A549 treated with AZD9567 at 1 μM for 4 hours (cell line): Measurements from ENCODE around the gene CARD10. TPM values are rescaled to one million over a fixed set of nuclear protein-coding genes. Genes with fewer than 3 reads are reported as not detected.

Experiments used
- total RNA-seq: library from RNA; stranded (reverse); fragments of 200-300 nt; extraction: Qiagen RNA extraction; gene quantifications from 5 replicates; pipeline ENCODE4 v1.2.3, GENCODE V29; 2022; ENCODE audit not compliant: insufficient read depth

CARD10 gene, protein sequence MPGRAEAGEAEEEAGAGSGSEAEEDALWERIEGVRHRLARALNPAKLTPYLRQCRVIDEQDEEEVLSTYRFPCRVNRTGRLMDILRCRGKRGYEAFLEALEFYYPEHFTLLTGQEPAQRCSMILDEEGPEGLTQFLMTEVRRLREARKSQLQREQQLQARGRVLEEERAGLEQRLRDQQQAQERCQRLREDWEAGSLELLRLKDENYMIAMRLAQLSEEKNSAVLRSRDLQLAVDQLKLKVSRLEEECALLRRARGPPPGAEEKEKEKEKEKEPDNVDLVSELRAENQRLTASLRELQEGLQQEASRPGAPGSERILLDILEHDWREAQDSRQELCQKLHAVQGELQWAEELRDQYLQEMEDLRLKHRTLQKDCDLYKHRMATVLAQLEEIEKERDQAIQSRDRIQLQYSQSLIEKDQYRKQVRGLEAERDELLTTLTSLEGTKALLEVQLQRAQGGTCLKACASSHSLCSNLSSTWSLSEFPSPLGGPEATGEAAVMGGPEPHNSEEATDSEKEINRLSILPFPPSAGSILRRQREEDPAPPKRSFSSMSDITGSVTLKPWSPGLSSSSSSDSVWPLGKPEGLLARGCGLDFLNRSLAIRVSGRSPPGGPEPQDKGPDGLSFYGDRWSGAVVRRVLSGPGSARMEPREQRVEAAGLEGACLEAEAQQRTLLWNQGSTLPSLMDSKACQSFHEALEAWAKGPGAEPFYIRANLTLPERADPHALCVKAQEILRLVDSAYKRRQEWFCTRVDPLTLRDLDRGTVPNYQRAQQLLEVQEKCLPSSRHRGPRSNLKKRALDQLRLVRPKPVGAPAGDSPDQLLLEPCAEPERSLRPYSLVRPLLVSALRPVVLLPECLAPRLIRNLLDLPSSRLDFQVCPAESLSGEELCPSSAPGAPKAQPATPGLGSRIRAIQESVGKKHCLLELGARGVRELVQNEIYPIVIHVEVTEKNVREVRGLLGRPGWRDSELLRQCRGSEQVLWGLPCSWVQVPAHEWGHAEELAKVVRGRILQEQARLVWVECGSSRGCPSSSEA
- total RNA-seq, result 19.4 to 30.5 TPM (median 28.8 TPM) in 5 replicates

DNA sequence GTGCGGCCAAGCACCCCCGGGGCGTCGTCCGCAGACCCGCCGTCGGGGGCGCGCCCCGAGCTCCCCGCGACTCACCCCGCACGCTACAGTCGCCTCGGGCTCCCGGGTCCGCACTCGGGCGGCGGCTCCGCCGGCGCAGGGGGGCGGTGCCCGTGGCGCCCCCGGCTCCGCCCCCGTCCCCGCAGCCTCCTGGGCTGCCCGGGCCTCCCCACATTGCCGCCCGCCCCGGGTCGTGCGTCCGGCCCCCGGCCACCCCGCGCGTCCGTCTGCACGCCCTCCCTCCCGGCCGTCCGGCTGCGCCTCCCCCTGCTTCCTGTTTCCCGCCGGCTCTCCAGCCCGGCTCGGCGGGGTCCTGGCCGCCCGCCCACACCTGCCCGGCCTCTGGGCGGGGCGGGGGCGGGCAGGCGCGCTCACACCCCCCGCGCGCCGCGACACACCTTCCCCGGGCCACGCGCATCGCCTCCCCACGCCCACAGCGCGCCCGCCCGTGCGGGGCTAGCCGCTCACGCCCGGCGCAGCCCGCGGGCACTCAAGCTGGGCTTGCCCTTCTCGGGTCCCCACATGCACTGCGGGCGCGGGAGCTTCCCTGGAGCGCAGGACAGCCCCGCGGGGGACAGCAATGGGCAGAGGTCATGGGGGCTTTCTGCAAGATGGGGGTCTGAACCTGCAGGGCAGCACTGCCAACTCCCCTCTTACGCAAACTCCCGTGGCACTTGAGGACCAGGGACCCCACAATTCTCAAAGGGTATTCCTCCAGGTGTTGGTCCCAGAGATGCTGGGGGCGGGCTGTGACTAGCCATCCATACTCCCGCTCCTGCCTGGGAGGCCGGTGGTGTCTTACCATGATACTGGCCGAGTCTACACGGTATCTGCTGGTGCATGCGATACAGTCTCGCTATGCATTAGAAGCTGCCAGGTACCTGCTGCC lies at the start of gene CARD10:
Gene CARD10 (minus strand): TSS at position 148 of the 928 bp plus-strand sequence. CDS start 215 bp downstream, outside the sequence.

GRCh38 chr22:37559901-37560607 lies 40.8 kb upstream of the CARD10 start, which contains the start of gene CDC42EP1:
TSS of gene CDC42EP1 (plus strand) at chr22:37560480. CDS start at chr22:37566350, 5,870 bp downstream.

DNA sequence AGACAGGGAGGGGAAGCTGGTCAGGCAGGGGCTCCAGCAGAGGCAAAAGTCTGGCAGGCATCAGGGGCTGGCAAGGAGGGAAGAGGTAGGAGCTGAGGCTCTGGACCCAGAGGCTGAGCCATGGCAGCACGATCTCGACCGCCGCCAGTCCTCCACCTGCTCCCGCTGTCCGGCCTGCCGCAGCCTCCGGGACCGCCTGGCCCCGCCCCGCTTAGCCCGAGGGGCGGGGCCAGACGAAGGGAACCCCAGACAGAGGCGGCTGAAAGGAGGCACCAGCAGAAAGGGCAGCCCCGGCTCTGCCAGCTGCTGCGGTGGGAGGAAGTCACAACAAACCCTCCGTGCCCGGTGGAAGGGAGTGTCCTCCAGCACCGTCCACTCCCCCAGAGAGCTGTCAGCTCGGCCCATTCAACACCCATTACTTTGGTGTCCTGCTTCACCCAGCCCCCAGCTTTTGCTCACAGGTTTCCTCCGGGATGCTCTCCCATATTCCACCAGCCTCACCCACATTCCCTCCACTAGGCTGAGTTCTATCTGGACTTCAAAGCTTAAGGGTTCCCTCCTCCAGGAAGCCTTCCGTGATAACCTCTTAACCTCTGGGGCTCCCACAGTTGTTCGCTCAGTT lies 32.9 kb downstream of the CARD10 start, which contains the start of gene MFNG:
Gene MFNG (minus strand): TSS at position 161 of the 622 bp plus-strand sequence. CDS start 207 bp downstream, outside the sequence.

Other genes with a start within 250 kb of the CARD10 start
- 0.24 to 0.38 TPM (median 0.29 TPM) in 4 of 5 replicates, not detected in the other for gene CYTH4, start 236.9 kb downstream of the CARD10 start, total RNA-seq
- gene ELFN2, start 91.9 kb downstream of the CARD10 start, total RNA-seq, result 3.0 to 5.1 TPM (median 4.7 TPM) in 5 replicates
- 0.98 to 5.4 TPM (median 1.2 TPM) in 5 replicates for gene MFNG, start 33.0 kb downstream of the CARD10 start, total RNA-seq
- 23.8 to 31.6 TPM (median 29.4 TPM) in 5 replicates for gene CDC42EP1, start 41.1 kb upstream of the CARD10 start, total RNA-seq
- gene LGALS2, start 60.7 kb upstream of the CARD10 start, total RNA-seq, result 0.16 to 7.6 TPM (median 0.24 TPM) in 3 of 5 replicates, not detected in the others
- 12.4 to 23.6 TPM (median 22.5 TPM) in 5 replicates for gene GGA1, start 89.4 kb upstream of the CARD10 start, total RNA-seq
- 0.99 to 2.4 TPM (median 1.7 TPM) in 4 of 5 replicates, not detected in the other for gene SH3BP1, start 120.3 kb upstream of the CARD10 start, total RNA-seq
- 18.0 to 23.4 TPM (median 19.4 TPM) in 5 replicates for gene PDXP, start 139.3 kb upstream of the CARD10 start, total RNA-seq
- 1,142 to 1,386 TPM (median 1,326 TPM) in 5 replicates for gene LGALS1, start 156.2 kb upstream of the CARD10 start, total RNA-seq
- gene NOL12, start 166.9 kb upstream of the CARD10 start, total RNA-seq, result 23.6 to 28.0 TPM (median 25.5 TPM) in 5 replicates
- gene TRIOBP, start 177.6 kb upstream of the CARD10 start, total RNA-seq, result 23.6 to 36.5 TPM (median 31.7 TPM) in 5 replicates